SK-N-SH (cell line): Measurements from ENCODE around the gene ZNF549. TPM values are rescaled to one million over a fixed set of nuclear protein-coding genes. Genes with fewer than 3 reads are reported as not detected.

Experiments
- CTCF ChIA-PET: fragments of 300-600, 350-600 bp; formaldehyde crosslinking; extraction: SDS; loops from one replicate; lab custom pipeline; 2021; lab: Yijun Ruan, JAX
- POLR2A ChIA-PET: fragments of 350-600 bp; sonication (Branson Sonifier 250); formaldehyde crosslinking; extraction: SDS; loops from one replicate; lab custom pipeline; 2020; ENCODE audit warnings: antibody characterized with exemption, inconsistent platforms; lab: Yijun Ruan, JAX
- DNase-seq: peaks from one replicate; pipeline ENCODE4 v3.0.0; 2012
- H2AFZ ChIP-seq: fragments of 200-600 bp; sonication (generic); 2 replicates; pipeline ENCODE4 v1.8.1; 2016; ENCODE audit warnings: antibody characterized with exemption, mild to moderate bottlenecking, low read depth
- H3F3A ChIP-seq: fragments of 200-600 bp; sonication (generic); replicated peaks from 2 replicates; pipeline ENCODE3; 2016; ENCODE audit warnings: antibody characterized with exemption, mild to moderate bottlenecking; ENCODE audit not compliant: insufficient read depth
- H3K27ac ChIP-seq, 2 experiments: fragments of 200-500 bp in 1 of 2; fragments of 200-600 bp in 1 of 2; sonication (Bioruptor generic) in 1 of 2; sonication (generic), shearing (Covaris generic) in 1 of 2; 2 replicates each; pipeline versions ENCODE4 v1.5.1 to v1.6.1; 2014 to 2016; ENCODE audit warnings: low read depth in 2 of 2, inconsistent platforms in 1 of 2, low read length in 1 of 2, mild to moderate bottlenecking in 1 of 2, mixed read lengths in 1 of 2
- H3K27me3 ChIP-seq: fragments of 200-600 bp; sonication (generic), shearing (Covaris generic); 2 replicates; pipeline ENCODE4 v1.6.1; 2016; ENCODE audit warnings: mixed run types; ENCODE audit not compliant: insufficient read depth
- H3K36me3 ChIP-seq, 2 experiments: fragments of 200-500 bp in 1 of 2; fragments of 200-600 bp in 1 of 2; sonication (Bioruptor generic) in 1 of 2; sonication (generic) in 1 of 2; replicated peaks in 1 of 2; 2 replicates each; pipeline versions ENCODE3 to v1.5.1; 2014 to 2016; ENCODE audit warnings: low read length in 1 of 2, mild to moderate bottlenecking in 1 of 2; ENCODE audit not compliant: insufficient read depth in 2 of 2, control insufficient read depth in 1 of 2
- H3K4me1 ChIP-seq, 2 experiments: fragments of 200-500 bp in 1 of 2; fragments of 200-600 bp in 1 of 2; sonication (Bioruptor generic) in 1 of 2; sonication (generic), shearing (Covaris generic) in 1 of 2; 2 replicates each; pipeline versions ENCODE4 v1.5.1 to v1.6.1; 2014 to 2016; ENCODE audit warnings: low read depth in 1 of 2, low read length in 1 of 2, mixed run types in 1 of 2; ENCODE audit not compliant: insufficient read depth in 2 of 2, control insufficient read depth in 1 of 2
- H3K4me2 ChIP-seq: fragments of 200-600 bp; sonication (generic), shearing (Covaris generic); 2 replicates; pipeline ENCODE4 v1.6.1; 2017; ENCODE audit warnings: mixed run types
- H3K4me3 ChIP-seq, 2 experiments: fragments of 200-500 bp in 1 of 2; fragments of 200-600 bp in 1 of 2; sonication (Bioruptor generic) in 1 of 2; sonication (generic), shearing (Covaris generic) in 1 of 2; 2 replicates each; pipeline versions ENCODE4 v1.5.1 to v1.8.1; 2014 to 2016; ENCODE audit warnings: low read depth in 2 of 2, inconsistent platforms in 1 of 2, low read length in 1 of 2, mild to moderate bottlenecking in 1 of 2, mixed read lengths in 1 of 2, moderate library complexity in 1 of 2
- H3K79me2 ChIP-seq: fragments of 200-600 bp; sonication (generic); 2 replicates; pipeline ENCODE4 v1.8.1; 2017; ENCODE audit warnings: mild to moderate bottlenecking; ENCODE audit not compliant: insufficient read depth
- H3K9ac ChIP-seq: fragments of 200-600 bp; sonication (generic); 2 replicates; pipeline ENCODE4 v1.6.1; 2017; ENCODE audit warnings: mixed run types
- H3K9me2 ChIP-seq: fragments of 200-600 bp; sonication (generic); 2 replicates; pipeline ENCODE4 v1.6.1; 2017; ENCODE audit warnings: mixed run types
- H3K9me3 ChIP-seq: fragments of 200-600 bp; sonication (generic); 2 replicates; pipeline ENCODE4 v1.6.1; 2017; ENCODE audit warnings: mixed run types, mild to moderate bottlenecking, moderate library complexity
- H4K20me1 ChIP-seq: fragments of 200-600 bp; sonication (generic); 2 replicates; pipeline ENCODE4 v1.6.1; 2017; ENCODE audit warnings: mild to moderate bottlenecking, mixed run types; ENCODE audit not compliant: insufficient read depth
- EP300 ChIP-seq, 2 experiments: IDR thresholded peaks; 2 replicates each; pipeline versions ENCODE4 v1.4.0 to v1.6.1; 2012; ENCODE audit warnings: borderline replicate concordance in 1 of 2, low read depth in 1 of 2, low read length in 1 of 2
- EZH2phosphoT487 ChIP-seq: fragments of 200-600 bp; sonication (generic); IDR thresholded peaks from 2 replicates; pipeline ENCODE4 v1.6.1; 2017; ENCODE audit warnings: low read depth, mixed run types, mild to moderate bottlenecking, antibody characterized with exemption, moderate library complexity, borderline replicate concordance
- FOSL2 ChIP-seq: IDR thresholded peaks from 2 replicates; pipeline ENCODE4 v1.4.0; 2012; ENCODE audit warnings: low read depth, mild to moderate bottlenecking, moderate library complexity, borderline replicate concordance
- MXI1 ChIP-seq: IDR thresholded peaks from 2 replicates; pipeline ENCODE4 v1.6.1; 2012; ENCODE audit warnings: mild to moderate bottlenecking, low read depth, low read length, improper control_type of control experiment
- NFIC ChIP-seq: IDR thresholded peaks from 2 replicates; pipeline ENCODE4 v1.4.0; 2012; ENCODE audit warnings: borderline replicate concordance
- NRF1 ChIP-seq: IDR thresholded peaks from 2 replicates; pipeline ENCODE4 v1.6.1; 2012; ENCODE audit warnings: low read depth, mild to moderate bottlenecking, low read length
- PBX3 ChIP-seq: IDR thresholded peaks from 2 replicates; pipeline ENCODE4; 2012
- POLR2AphosphoS5 ChIP-seq: IDR thresholded peaks from 2 replicates; pipeline ENCODE4 v1.6.1; 2012; ENCODE audit warnings: low read depth, low read length
- REST ChIP-seq: IDR thresholded peaks from 2 replicates; pipeline ENCODE4 v1.6.1; 2012; ENCODE audit warnings: mild to moderate bottlenecking, low read depth, low read length, moderate library complexity
- SMC3 ChIP-seq: IDR thresholded peaks from 2 replicates; pipeline ENCODE4 v1.6.1; 2012; ENCODE audit warnings: low read depth, low read length, improper control_type of control experiment
- TAF1 ChIP-seq: IDR thresholded peaks from 2 replicates; pipeline ENCODE4 v1.6.1; 2012; ENCODE audit warnings: low read depth, mild to moderate bottlenecking, low read length, moderate library complexity, borderline replicate concordance
- WGBS: methylation state at CpG from one replicate; pipeline ENCODE4 v1.1.6; 2017; ENCODE audit warnings: low lambda C conversion rate; 5-methylcytosine and 5-hydroxymethylcytosine counted together
- polyA plus RNA-seq, 3 experiments: library from polyadenylated mRNA; depleted of rRNA; stranded (reverse); fragments of >200 nt; gene quantifications; 2 replicates each; pipeline ENCODE4 v1.2.3, GENCODE V29; 2012
- TF ChIP-seq, protein P1 (sequence below): IDR thresholded peaks from 2 replicates; pipeline ENCODE4 v1.4.0; 2012; ENCODE audit warnings: low read depth, borderline replicate concordance

Gene ZNF549
- polyA plus RNA-seq, 1 of the 3 experiments (the other 2 are of a cell fraction) = 2.4 TPM

DNA sequence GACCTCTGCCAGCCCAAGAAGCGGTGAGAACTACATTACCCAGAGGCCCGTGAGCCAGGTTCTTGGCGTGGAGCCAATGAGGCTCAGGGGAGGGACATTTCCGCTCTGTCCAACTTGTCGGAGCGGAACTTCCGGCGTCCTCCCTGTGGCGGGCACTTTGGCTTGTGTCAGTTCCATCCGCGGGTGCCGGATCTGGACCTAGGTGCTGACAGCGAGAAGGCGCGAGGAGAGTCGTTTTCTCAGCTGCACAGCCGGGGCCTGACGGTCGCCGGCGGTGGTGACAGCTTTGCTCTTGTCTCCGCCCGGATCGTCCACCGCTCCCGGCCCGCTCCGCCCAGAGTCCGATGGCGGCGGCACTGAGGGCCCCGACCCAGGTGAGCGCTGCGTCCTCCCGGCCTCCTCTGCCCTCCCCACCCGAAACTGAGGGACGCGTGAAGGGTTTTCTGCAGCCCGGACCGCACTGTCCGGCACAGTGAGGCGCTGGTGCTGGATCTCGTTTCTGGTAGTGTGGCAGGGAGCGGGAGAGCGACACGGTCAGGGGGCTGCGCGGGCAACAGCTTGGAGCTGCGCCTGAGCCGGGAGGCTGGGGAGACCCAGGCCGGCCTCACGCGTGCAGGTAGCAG lies 72.7 kb downstream of the ZNF549 start, which contains the start of gene ZNF530 (continued):
- TF ChIP-seq REST = no peak
- no peak for TF ChIP-seq EZH2phosphoT487
- TF ChIP-seq, protein P1, sequence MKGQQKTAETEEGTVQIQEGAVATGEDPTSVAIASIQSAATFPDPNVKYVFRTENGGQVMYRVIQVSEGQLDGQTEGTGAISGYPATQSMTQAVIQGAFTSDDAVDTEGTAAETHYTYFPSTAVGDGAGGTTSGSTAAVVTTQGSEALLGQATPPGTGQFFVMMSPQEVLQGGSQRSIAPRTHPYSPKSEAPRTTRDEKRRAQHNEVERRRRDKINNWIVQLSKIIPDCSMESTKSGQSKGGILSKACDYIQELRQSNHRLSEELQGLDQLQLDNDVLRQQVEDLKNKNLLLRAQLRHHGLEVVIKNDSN = no peak
- TF ChIP-seq NFIC = peak; percentile 100
- peak; percentile 93 for TF ChIP-seq MXI1
- TF ChIP-seq FOSL2 = no peak
- TF ChIP-seq NRF1 = no peak
- TF ChIP-seq TAF1 = no peak
- peak; percentile 45; the same call in 1 of the 2 replicates for TF ChIP-seq POLR2AphosphoS5
- no peak for TF ChIP-seq SMC3
- TF ChIP-seq EP300 (IDR thresholded peaks at IDR 0.05; ENCODE audit: borderline replicate concordance in 1 of 2, low read depth in 1 of 2, low read length in 1 of 2) = no peak

DNA sequence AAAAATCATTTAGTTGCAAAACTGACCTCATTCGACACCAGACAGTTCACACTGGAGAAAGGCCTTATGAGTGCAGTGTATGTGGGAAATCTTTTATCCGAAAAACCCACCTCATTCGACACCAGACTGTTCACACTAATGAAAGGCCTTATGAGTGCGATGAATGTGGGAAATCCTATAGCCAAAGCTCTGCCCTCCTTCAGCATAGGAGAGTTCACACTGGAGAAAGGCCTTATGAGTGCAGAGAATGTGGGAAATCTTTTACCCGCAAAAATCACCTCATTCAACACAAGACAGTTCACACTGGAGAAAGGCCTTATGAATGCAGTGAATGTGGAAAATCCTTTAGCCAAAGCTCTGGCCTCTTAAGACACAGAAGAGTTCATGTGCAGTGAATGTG lies 79.8 kb downstream of the ZNF549 start:
- no peak overlapping the region for H3K27ac ChIP-seq

More for the DNA sequence above, 79.8 kb downstream of the ZNF549 start:
- Histone ChIP-seq H3F3A (no peaks in the 10 kb centered on the region), H3K9me3 (no peaks in the 10 kb centered on the region), H3K27me3 (no peaks in the 10 kb centered on the region), H3K79me2 (peaks cover 16% of the 10 kb centered on the region; the same call in 1 of the 2 replicates), H3K36me3 (peaks cover 23 to 47% of the 10 kb centered on the region in 2 experiments), H3K9ac (no peak overlapping the region), H3K4me1 (no peaks in the 10 kb centered on the region), H3K4me3 (no peak overlapping the region; a peak in 1 of 4 replicates), H3K4me2 (no peak overlapping the region), H3K9me2 (no peaks in the 10 kb centered on the region), H2AFZ (no peak overlapping the region), H4K20me1 (no peaks in the 10 kb centered on the region)
- DNase-seq = no peak
- ChIA-PET POLR2A (no interaction called here), CTCF (no interaction called here)
- no peak for TF ChIP-seq PBX3
- TF ChIP-seq, protein P1 = no peak
- no peak for TF ChIP-seq REST
- WGBS = 98% methylated on average over 5 of the region's 5 CpGs
